Central memory CD8-positive, alpha-beta T cell (primary cell): ENCODE measurements around the gene RIMBP2.

ENCODE experiments used
- ATAC-seq: fragments of 150-1000 bp; cut with Tn5 transposase; replicated peaks from 2 replicates; pipeline ENCODE4 v1.10.0; 2022; ENCODE audit warnings: mild to moderate bottlenecking, moderate FRiP score, moderate number of reproducible peaks; ENCODE audit not compliant: poor library complexity, severe bottlenecking; ENCODE audit errors: extremely low read depth
- DNase-seq, 2 donors: peaks; one replicate each; pipeline ENCODE4 v3.0.0; 2021; ENCODE audit warnings: low spot score in 2 of 2
- H3K27ac Mint-ChIP-seq: one replicate; pipeline ENCODE4 v1.8.0; 2022; ENCODE audit warnings: low read depth, mild to moderate bottlenecking, moderate library complexity, mixed read lengths
- H3K27me3 Mint-ChIP-seq: one replicate; pipeline ENCODE4 v1.8.0; 2022; ENCODE audit warnings: mixed read lengths
- H3K36me3 Mint-ChIP-seq: one replicate; pipeline ENCODE4 v1.8.0; 2022; ENCODE audit warnings: mild to moderate bottlenecking, moderate library complexity, mixed read lengths; ENCODE audit not compliant: insufficient read depth
- H3K4me1 Mint-ChIP-seq: one replicate; pipeline ENCODE4 v1.8.0; 2022; ENCODE audit warnings: mixed read lengths
- H3K4me3 Mint-ChIP-seq: one replicate; pipeline ENCODE4 v1.8.0; 2022; ENCODE audit warnings: mild to moderate bottlenecking, moderate library complexity, mixed read lengths
- H3K9me3 Mint-ChIP-seq: one replicate; pipeline ENCODE4 v1.8.0; 2022; ENCODE audit warnings: mixed read lengths

The RIMBP2 gene

DNA sequence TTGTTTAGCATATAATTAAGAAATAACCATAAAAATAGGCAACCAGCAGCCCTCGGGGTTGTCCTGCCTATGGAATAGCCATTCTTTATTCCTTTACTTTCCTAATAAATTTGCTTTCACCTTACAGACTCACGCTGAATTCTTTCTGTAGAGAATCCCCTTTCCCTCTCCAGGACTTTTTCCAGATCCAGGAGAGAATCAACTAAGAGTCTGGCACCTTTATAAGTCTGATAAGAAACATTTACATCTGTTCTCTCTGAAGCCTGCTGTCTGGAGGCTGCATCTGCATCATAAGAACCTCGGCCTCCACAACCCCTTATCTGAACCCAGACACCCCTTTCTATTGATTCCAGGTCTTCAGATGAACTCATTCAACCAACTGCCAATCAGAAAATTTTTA lies 32.3 kb downstream of the RIMBP2 start:
- Mint-ChIP-seq H3K27ac (no peak overlapping the region), H3K9me3 (no peaks in the 10 kb centered on the region), H3K27me3 (peaks cover 41% of the 10 kb centered on the region), H3K4me3 (no peak overlapping the region), H3K36me3 (peaks cover 2% of the 10 kb centered on the region), H3K4me1 (no peaks in the 10 kb centered on the region)
- no peak for DNase-seq
- ATAC-seq: no peak

DNA sequence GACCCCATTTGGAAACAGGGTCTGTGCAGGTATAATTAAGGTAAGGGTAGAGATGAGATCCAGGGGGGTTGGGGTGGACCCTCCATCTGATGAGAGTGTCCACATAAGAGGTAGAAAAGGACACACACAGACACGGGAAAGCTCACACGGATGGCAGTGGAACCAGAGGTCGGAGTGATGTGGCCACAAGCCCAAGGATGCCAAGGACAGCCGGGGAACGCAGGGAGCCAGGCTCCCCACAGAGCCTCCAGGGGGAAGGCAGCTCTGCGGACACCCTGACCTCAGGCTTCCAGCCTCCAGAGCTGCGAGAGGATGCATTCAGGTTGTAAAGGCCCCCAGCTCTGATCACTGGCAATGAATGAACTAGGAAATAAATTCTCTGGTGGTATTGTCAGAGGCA lies 33.0 kb downstream of the RIMBP2 start:
- Mint-ChIP-seq H3K36me3 (peaks cover 2% of the 10 kb centered on the region), H3K27me3 (peaks cover 41% of the 10 kb centered on the region), H3K9me3 (no peaks in the 10 kb centered on the region), H3K4me3 (no peak overlapping the region), H3K27ac (no peak overlapping the region), H3K4me1 (no peaks in the 10 kb centered on the region)
- ATAC-seq (no peak), DNase-seq (no peak)

DNA sequence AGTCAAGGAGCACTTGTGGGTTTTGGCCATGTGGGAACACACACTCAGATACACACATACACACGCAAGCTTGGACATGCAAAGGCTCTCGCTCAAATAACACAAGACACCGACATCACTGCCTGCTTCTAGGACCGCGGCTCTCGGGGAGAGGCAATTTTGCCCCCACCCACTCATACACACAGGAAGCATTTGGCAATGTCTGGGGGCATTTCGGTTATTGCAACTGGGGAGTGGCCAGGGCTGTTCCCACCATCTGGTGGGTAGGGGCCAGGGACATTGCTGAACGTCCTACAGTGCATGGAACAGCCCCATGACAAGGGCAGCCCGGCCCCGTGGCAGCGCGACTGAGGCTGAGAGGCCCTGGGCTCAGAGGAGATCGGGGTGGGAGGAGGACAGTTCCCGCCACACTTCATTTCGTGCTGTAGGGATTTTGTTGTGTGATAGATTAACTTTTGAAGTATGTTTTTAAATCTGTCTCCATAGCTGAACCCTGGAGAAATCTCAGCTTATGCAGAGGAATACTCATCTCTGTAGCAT lies 35.6 kb downstream of the RIMBP2 start:
- peaks cover 2% of the 10 kb centered on the region for H3K36me3 Mint-ChIP-seq
- H3K27me3 Mint-ChIP-seq: peaks cover 24% of the 10 kb centered on the region
- no peak for ATAC-seq

DNA sequence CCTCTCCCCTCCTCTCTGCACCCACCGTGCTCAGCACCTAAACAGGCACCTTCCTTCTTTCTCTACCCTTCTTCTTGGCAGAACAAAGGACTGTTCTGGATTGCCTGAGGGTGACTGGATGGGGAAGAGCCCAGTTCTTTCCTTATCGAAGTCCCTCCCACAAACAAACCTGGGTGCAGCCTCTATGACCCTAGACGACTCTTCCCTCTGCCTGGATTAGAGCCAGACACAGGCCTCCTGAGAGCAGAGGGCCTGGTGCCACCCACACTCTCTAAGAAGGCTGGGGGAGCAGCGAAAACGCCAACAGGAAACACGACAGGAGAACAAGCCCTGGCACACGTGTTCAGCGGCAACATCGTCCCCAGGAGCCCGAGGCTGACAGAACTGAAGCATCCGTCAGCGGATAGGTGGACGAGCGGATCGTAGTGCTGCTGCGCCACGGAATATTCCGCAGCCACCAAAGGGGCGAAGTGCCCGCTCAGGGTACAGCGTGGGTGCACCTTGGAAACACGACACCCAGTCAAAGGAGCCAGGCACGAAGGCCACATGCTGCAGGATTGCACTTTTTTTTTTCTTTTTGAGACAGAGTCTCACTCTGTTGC lies 38.0 kb downstream of the RIMBP2 start:
- Mint-ChIP-seq H3K36me3 (peaks cover 2% of the 10 kb centered on the region), H3K9me3 (no peaks in the 10 kb centered on the region), H3K27me3 (peaks cover 7% of the 10 kb centered on the region), H3K27ac (no peak overlapping the region), H3K4me1 (no peaks in the 10 kb centered on the region), H3K4me3 (no peak overlapping the region)
- ATAC-seq: no peak
- no peak for DNase-seq

More for the DNA sequence above, 35.6 kb downstream of the RIMBP2 start:
- Mint-ChIP-seq H3K27ac (no peak overlapping the region), H3K9me3 (no peaks in the 10 kb centered on the region), H3K4me3 (no peak overlapping the region), H3K4me1 (no peaks in the 10 kb centered on the region)
- DNase-seq: no peak

DNA sequence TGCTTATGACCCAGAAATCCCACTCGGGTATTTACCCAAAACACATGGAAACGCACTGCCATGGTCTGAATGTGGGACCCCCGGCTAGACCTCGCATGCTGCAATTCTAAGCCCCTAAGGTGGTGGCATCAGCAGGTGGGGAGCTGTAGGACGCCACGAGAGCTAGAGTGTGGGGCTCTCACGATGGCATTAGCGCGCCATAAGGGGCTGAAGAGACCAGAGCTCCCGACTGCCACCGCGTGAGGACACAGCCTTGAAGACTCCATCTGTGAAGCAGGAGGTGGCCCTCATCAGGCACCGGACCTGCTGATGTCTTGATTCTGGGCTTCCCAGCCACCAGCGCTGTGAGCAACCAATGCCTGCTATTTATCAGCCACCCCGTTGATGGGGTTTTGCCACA lies 40.3 kb downstream of the RIMBP2 start:
- Mint-ChIP-seq H3K4me1 (no peaks in the 10 kb centered on the region), H3K27me3 (no peaks in the 10 kb centered on the region), H3K36me3 (no peaks in the 10 kb centered on the region), H3K27ac (no peak overlapping the region), H3K9me3 (peaks cover 5% of the 10 kb centered on the region), H3K4me3 (no peak overlapping the region)
- no peak for ATAC-seq
- no peak for DNase-seq

DNA sequence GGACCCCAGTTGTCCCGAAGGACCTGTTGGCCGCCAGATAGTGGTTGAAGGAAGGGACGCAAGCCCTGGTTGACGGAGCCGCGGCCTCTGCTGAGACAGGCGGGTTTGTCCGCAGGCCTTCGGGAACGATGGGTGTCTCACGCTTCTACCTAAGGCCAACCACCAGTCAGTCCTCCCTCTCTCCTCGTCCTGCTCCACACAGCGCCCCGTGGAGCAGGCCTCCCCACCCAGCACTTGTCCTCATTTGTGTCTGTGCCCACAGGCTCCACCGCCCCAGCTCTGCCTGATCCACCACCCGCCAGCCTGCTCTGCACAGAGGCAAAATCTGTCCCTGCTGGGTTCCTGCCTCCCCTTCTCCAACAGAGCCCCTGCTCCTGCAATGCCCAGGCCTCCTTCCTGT lies 41.0 kb downstream of the RIMBP2 start:
- H3K9me3 Mint-ChIP-seq: peaks cover 5% of the 10 kb centered on the region
- DNase-seq: no peak
- ATAC-seq: no peak
- no peaks in the 10 kb centered on the region for H3K36me3 Mint-ChIP-seq
- no peak overlapping the region for H3K27ac Mint-ChIP-seq
- no peaks in the 10 kb centered on the region for H3K27me3 Mint-ChIP-seq
- H3K4me1 Mint-ChIP-seq: no peaks in the 10 kb centered on the region
- H3K4me3 Mint-ChIP-seq: no peak overlapping the region

DNA sequence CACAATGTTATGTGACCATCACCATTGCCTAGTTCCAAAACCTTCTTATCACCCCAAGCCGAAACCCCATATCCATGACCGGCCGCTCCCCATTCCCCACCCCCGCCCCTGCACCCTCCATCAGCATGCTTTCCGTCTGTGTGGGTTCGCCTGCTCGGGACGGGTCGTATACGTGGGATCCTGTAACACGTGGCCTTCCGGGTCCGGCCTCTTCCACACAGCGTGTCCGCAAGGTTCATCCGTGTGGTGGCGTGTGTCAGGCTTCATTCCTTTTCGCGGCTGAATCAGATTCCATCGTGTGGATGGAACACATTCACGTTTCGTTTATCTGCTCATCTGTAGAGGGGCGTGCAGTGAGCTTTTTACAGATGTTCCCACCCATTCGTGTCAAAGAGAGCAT lies 41.4 kb downstream of the RIMBP2 start:
- Mint-ChIP-seq H3K36me3 (no peaks in the 10 kb centered on the region), H3K27me3 (no peaks in the 10 kb centered on the region), H3K4me1 (no peaks in the 10 kb centered on the region), H3K27ac (no peak overlapping the region), H3K9me3 (peaks cover 8% of the 10 kb centered on the region), H3K4me3 (no peak overlapping the region)
- ATAC-seq (no peak), DNase-seq (no peak)

DNA sequence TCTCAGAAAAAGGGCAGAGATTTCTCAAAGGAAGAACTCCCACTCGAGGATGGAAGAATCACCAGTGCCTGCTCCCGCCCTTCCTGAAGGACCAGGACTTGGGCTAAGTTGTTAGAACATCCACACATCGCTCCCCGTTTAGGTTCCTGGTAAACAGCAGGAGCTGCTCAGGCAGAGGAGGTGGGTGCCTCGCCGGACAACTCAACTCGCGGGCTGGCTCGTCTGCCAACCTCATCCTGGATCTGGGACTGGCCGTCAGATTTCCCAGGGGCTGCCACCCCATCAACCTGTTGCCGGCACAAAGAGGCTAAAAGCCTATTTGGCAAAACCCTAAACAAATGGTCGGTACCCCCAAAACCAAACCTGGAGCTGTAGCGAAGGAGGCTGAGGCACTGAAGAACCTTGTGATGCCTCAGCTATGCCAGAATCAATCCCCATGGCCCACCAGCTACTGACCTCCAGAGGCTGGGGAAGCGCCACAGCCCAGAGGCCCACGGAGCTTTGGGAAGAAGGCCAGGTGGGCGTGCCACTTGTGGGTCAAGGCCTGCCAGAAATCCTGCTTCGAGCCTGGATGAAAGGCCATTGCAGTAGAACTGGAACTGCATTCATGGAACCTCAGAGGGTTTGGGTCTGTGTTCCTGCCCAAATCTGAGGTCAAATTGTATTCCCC lies 42.9 kb downstream of the RIMBP2 start:
- H3K4me3 Mint-ChIP-seq: no peak overlapping the region
- H3K4me1 Mint-ChIP-seq: no peaks in the 10 kb centered on the region
- H3K36me3 Mint-ChIP-seq: no peaks in the 10 kb centered on the region
- H3K27me3 Mint-ChIP-seq: no peaks in the 10 kb centered on the region
- ATAC-seq: no peak
- no peak overlapping the region for H3K27ac Mint-ChIP-seq
- DNase-seq: no peak
- peaks cover 12% of the 10 kb centered on the region for H3K9me3 Mint-ChIP-seq

DNA sequence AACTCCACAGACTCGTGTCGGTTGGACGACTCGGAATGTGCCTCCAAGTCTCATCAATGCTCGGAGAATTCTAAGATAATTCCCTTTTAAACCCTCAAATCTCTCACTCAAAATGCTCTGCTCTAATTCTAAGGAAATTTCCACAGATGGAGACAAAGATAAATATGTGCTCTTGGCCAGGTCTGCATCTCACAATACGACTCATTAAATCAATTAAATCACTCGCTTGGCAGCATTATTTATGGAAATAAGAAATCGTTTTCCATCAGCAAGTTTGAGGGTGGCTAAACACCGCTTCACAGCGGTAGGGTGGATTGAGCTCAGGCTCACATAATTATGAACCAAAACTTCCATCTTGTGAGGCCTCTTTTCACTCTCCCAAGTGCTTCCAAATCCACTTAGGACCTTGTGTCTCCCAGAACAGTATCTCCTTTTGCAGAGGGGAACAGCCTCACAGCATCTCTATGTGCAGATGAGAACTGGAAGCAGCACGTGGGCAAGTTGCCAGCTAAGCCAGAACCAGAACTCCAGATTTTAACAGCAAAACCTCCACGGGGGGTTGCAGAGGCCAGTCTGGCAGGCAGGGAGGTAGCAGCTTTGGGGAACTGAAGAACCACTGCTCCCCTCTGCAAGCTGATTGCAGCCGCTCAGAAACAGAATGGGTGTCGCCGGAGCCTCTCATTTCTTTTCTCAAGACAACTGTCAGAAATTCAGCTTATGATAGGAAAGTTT lies 43.8 kb downstream of the RIMBP2 start:
- H3K9me3 Mint-ChIP-seq: peaks cover 15% of the 10 kb centered on the region

DNA sequence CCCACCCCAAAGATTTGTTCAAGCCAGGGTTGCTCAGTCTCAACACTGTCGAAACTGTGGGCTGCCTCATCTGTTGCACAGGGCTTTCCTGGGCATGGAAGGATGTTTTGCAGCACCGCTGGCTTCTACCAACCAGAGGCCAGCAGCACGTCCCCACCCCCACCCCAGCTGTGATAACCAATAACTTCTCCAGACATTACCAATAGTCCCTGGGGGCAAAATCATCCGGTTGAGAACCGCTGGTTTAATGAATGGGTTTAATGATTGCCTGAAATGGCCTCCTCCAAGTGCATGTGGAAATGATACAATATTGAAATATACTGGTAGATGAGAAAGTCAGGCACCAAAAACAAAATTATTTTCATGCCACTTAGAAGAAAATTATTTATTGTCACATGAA lies 44.5 kb downstream of the RIMBP2 start:
- Mint-ChIP-seq H3K27me3 (no peaks in the 10 kb centered on the region), H3K4me3 (no peak overlapping the region), H3K4me1 (no peaks in the 10 kb centered on the region), H3K9me3 (peaks cover 18% of the 10 kb centered on the region), H3K36me3 (no peaks in the 10 kb centered on the region), H3K27ac (no peak overlapping the region)
- ATAC-seq (no peak), DNase-seq (no peak)

More for the DNA sequence above, 43.8 kb downstream of the RIMBP2 start:
- H3K4me1 Mint-ChIP-seq: no peaks in the 10 kb centered on the region
- no peak overlapping the region for H3K27ac Mint-ChIP-seq
- no peak overlapping the region for H3K4me3 Mint-ChIP-seq
- ATAC-seq (no peak), DNase-seq (no peak)
- no peaks in the 10 kb centered on the region for H3K36me3 Mint-ChIP-seq
- no peaks in the 10 kb centered on the region for H3K27me3 Mint-ChIP-seq

DNA sequence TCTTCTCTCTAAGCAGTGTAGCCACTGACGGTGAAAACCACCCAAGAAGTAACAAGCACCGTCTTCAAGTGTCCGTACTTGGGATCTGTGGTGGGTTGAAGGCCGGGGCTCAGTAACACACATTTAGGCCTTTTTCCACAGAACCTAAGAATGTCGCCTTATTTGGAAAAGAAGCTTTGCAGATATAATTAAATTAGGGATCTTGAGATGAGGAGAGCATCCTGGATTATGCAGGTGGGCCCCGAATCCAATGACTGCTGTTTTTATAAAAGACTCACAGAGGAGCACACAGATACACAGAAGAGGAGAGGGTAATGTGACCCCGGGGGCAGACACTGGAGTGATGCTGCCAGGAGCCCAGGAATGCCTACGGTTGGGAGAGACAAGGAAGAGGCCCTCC lies 46.3 kb downstream of the RIMBP2 start:
- H3K9me3 Mint-ChIP-seq: peaks cover 18% of the 10 kb centered on the region
- ATAC-seq (no peak), DNase-seq (no peak)
- no peaks in the 10 kb centered on the region for H3K36me3 Mint-ChIP-seq
- H3K27ac Mint-ChIP-seq: no peak overlapping the region
- H3K4me1 Mint-ChIP-seq: no peaks in the 10 kb centered on the region
- H3K27me3 Mint-ChIP-seq: no peaks in the 10 kb centered on the region
- no peak overlapping the region for H3K4me3 Mint-ChIP-seq

DNA sequence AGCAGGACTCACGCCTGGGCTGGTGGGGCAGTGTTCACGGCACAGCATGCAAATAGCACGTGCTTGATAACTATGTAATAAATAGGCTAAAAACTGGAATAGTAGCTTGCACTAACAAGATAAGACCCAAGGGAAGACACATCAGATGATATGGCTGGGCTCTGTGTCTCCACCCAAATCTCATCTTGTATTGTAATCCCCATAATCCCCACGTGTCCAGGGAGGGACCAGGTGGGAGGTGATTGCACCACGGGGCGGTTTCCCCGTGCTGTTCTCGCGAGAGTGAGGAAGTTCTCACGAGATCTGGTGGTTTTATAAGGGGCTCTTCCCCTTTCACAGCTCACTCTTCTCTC lies 46.9 kb downstream of the RIMBP2 start:
- Mint-ChIP-seq H3K4me3 (no peak overlapping the region), H3K4me1 (no peaks in the 10 kb centered on the region), H3K27me3 (peaks cover 4% of the 10 kb centered on the region), H3K9me3 (peaks cover 19% of the 10 kb centered on the region), H3K36me3 (no peaks in the 10 kb centered on the region), H3K27ac (no peak overlapping the region)
- ATAC-seq (no peak), DNase-seq (no peak)
